KMS-11 (cell line): ENCODE results near the gene TNN.

Experiments used
- H2AFZ ChIP-seq: fragments of 200-600 bp; sonication (generic); 2 replicates; pipeline ENCODE4 v1.6.1; 2016; ENCODE audit warnings: antibody characterized with exemption, mixed run types, low read depth
- H3K27ac ChIP-seq: fragments of 200-600 bp; sonication (generic); 2 replicates; pipeline ENCODE4 v1.6.1; 2016; ENCODE audit warnings: mild to moderate bottlenecking, mixed run types
- H3K27me3 ChIP-seq: fragments of 200-600 bp; sonication (generic); 2 replicates; pipeline ENCODE4 v1.6.1; 2017; ENCODE audit warnings: mild to moderate bottlenecking, low read depth, mixed run types, moderate library complexity; ENCODE audit not compliant: insufficient read depth
- H3K36me3 ChIP-seq: fragments of 200-600 bp; sonication (generic); 2 replicates; pipeline ENCODE4 v1.6.1; 2017; ENCODE audit warnings: mild to moderate bottlenecking, mixed run types; ENCODE audit not compliant: insufficient read depth
- H3K4me1 ChIP-seq: fragments of 200-600 bp; sonication (generic); 2 replicates; pipeline ENCODE4 v1.6.1; 2016; ENCODE audit warnings: mild to moderate bottlenecking, low read depth, mixed run types; ENCODE audit not compliant: poor library complexity, severe bottlenecking
- H3K4me2 ChIP-seq: fragments of 200-600 bp; sonication (generic); 2 replicates; pipeline ENCODE4 v1.7.0; 2016; ENCODE audit warnings: mild to moderate bottlenecking, mixed run types
- H3K4me3 ChIP-seq: fragments of 200-600 bp; sonication (generic); IDR thresholded peaks from 2 replicates; pipeline ENCODE4 v1.6.1; 2017; ENCODE audit warnings: low read depth, low read length, mixed read lengths; ENCODE audit not compliant: insufficient read depth
- H3K79me2 ChIP-seq: fragments of 200-600 bp; sonication (generic); 2 replicates; pipeline ENCODE4 v1.6.1; 2016; ENCODE audit warnings: low read depth, mixed run types; ENCODE audit not compliant: insufficient read depth
- H3K9ac ChIP-seq: fragments of 200-600 bp; sonication (generic); 2 replicates; pipeline ENCODE4 v1.6.1; 2016; ENCODE audit warnings: mild to moderate bottlenecking, mixed run types
- H4K20me1 ChIP-seq: fragments of 200-600 bp; sonication (generic); 2 replicates; pipeline ENCODE4 v1.6.1; 2016; ENCODE audit warnings: mild to moderate bottlenecking, mixed run types; ENCODE audit not compliant: insufficient read depth
- CTCF ChIP-seq: fragments of 200-600 bp; sonication (generic); conservative IDR thresholded peaks from 2 replicates; pipeline ENCODE4 v1.6.1; 2017; ENCODE audit warnings: low read depth, mild to moderate bottlenecking, antibody characterized with exemption, low read length, moderate library complexity, mixed read lengths

The TNN gene

GRCh38 chr1:175169286-175170018 is 101.8 kb downstream of the TNN start:
- TF ChIP-seq CTCF, result no peak
- H2AFZ ChIP-seq, result no peak overlapping the region
- no peak overlapping the region for H3K27ac ChIP-seq
- no peaks in the 10 kb centered on the region for H3K27me3 ChIP-seq
- H3K79me2 ChIP-seq, result no peaks in the 10 kb centered on the region
- H3K36me3 ChIP-seq, result 0 out of 2 replicates have a peak, but pooled peaks cover 4% of the 10 kb centered on the region
- no peaks in the 10 kb centered on the region for H4K20me1 ChIP-seq
- H3K4me1 ChIP-seq, result no peaks in the 10 kb centered on the region
- H3K4me2 ChIP-seq, result no peak overlapping the region
- no peak overlapping the region for H3K9ac ChIP-seq
- no peak overlapping the region for H3K4me3 ChIP-seq

- no peak overlapping the region for H2AFZ ChIP-seq
- H3K4me2 ChIP-seq, result no peak overlapping the region
- no peaks in the 10 kb centered on the region for H3K36me3 ChIP-seq
- no peak for TF ChIP-seq CTCF
- no peaks in the 10 kb centered on the region for H4K20me1 ChIP-seq
- H3K79me2 ChIP-seq, result no peaks in the 10 kb centered on the region
- H3K4me1 ChIP-seq, result no peaks in the 10 kb centered on the region
- H3K9ac ChIP-seq, result no peak overlapping the region
- no peaks in the 10 kb centered on the region for H3K27me3 ChIP-seq
- no peak overlapping the region for H3K27ac ChIP-seq
- no peak overlapping the region for H3K4me3 ChIP-seq
These were observed 103.6 kb downstream of the TNN start for GRCh38 chr1:175171036-175171913.

- Histone ChIP-seq H3K27ac (no peak overlapping the region), H3K36me3 (no peaks in the 10 kb centered on the region), H3K4me1 (no peaks in the 10 kb centered on the region), H3K9ac (no peak overlapping the region), H3K4me3 (no peak overlapping the region), H3K79me2 (no peaks in the 10 kb centered on the region), H2AFZ (no peak overlapping the region), H3K27me3 (no peaks in the 10 kb centered on the region), H4K20me1 (no peaks in the 10 kb centered on the region), H3K4me2 (no peak overlapping the region)
- TF ChIP-seq CTCF, result no peak
These were observed 104.9 kb downstream of the TNN start for GRCh38 chr1:175172503-175172902.

- no peak overlapping the region for H3K9ac ChIP-seq
- H3K4me3 ChIP-seq, result no peak overlapping the region
- no peak overlapping the region for H2AFZ ChIP-seq
- H3K27ac ChIP-seq, result no peak overlapping the region
- no peaks in the 10 kb centered on the region for H3K27me3 ChIP-seq
- no peaks in the 10 kb centered on the region for H4K20me1 ChIP-seq
- TF ChIP-seq CTCF, result no peak
- H3K4me2 ChIP-seq, result no peak overlapping the region
- no peaks in the 10 kb centered on the region for H3K36me3 ChIP-seq
- H3K4me1 ChIP-seq, result no peaks in the 10 kb centered on the region
- H3K79me2 ChIP-seq, result no peaks in the 10 kb centered on the region
These were observed 105.9 kb downstream of the TNN start for GRCh38 chr1:175173531-175173930.
